ENCODE data around the gene KLHL22. TPM values are rescaled to one million over a fixed set of nuclear protein-coding genes. Genes with fewer than 3 reads are reported as not detected.
"Not testable (repeated sequence)": the region's sequence is repeated elsewhere in the genome, so short reads cannot be mapped to it uniquely, and the experiment has no call there.

The KLHL22 gene
- total RNA-seq, 1 experiment from 2014 or later: 13.7 TPM

GRCh38 chr22:20402960-20403778, 92.4 kb downstream of the KLHL22 start:
- no peak for DNase-seq (ENCODE audit: low spot score)

GRCh38 chr22:20401376-20402014, 94.1 kb downstream of the KLHL22 start:
- no peak for DNase-seq (ENCODE audit: low spot score)

GRCh38 chr22:20400606-20401375, 94.8 kb downstream of the KLHL22 start:
- DNase-seq (ENCODE audit: low spot score): no peak

GRCh38 chr22:20399866-20400605, 95.6 kb downstream of the KLHL22 start:
- DNase-seq (ENCODE audit: low spot score): no peak

- DNase-seq (ENCODE audit: low spot score): no peak
Measured at GRCh38 chr22:20398420-20398819, 97.2 kb downstream of the KLHL22 start.

- no peak for DNase-seq (ENCODE audit: low spot score)
Measured at GRCh38 chr22:20397498-20397897, 98.1 kb downstream of the KLHL22 start.

GRCh38 chr22:20396639-20397038, 99.0 kb downstream of the KLHL22 start:
- DNase-seq (ENCODE audit: low spot score): no peak

GRCh38 chr22:20395907-20396287, 99.7 kb downstream of the KLHL22 start:
- DNase-seq (ENCODE audit: low spot score): no peak

- no peak for DNase-seq (ENCODE audit: low spot score)
Measured at GRCh38 chr22:20395181-20395906, 100.3 kb downstream of the KLHL22 start.

GRCh38 chr22:20393705-20394476, 101.7 kb downstream of the KLHL22 start, which contains the start of gene ZNF74:
Gene ZNF74, plus strand, starts transcription at chr22:20394151. Its CDS starts 478 bp downstream, at chr22:20394629.
- DNase-seq (ENCODE audit: low spot score): peak; percentile 85

- DNase-seq (ENCODE audit: low spot score): no peak
Measured at GRCh38 chr22:20392983-20393704, 102.5 kb downstream of the KLHL22 start.

- DNase-seq (ENCODE audit: low spot score): not testable (repeated sequence)
Measured at GRCh38 chr22:20392365-20392881, 103.2 kb downstream of the KLHL22 start.

Other genes starting within 250 kb of the KLHL22 start
- 3.2 TPM in 2 replicates for gene RTN4R, start 227.5 kb downstream of the KLHL22 start, total RNA-seq (2014; rRNA removed; shearing (Covaris generic))
- 36.8 and 43.3 TPM in 2 replicates for gene DGCR6L, start 175.7 kb downstream of the KLHL22 start, total RNA-seq (2014; rRNA removed; shearing (Covaris generic))
- gene ZNF74, start 101.6 kb downstream of the KLHL22 start, total RNA-seq (2014; rRNA removed; shearing (Covaris generic)): 6.1 and 19.5 TPM in 2 replicates
- gene SCARF2, start 58.0 kb downstream of the KLHL22 start, total RNA-seq (2014; rRNA removed; shearing (Covaris generic)): 7.7 TPM in 2 replicates
- gene MED15, start 11.8 kb upstream of the KLHL22 start, total RNA-seq (2014; rRNA removed; shearing (Covaris generic)): 5.7 and 9.1 TPM in 2 replicates